NCI-H82 treated with DMSO at 0.1 percent for 48 hours (cell line): Measurements from ENCODE around the gene SCN3B.

Experiments used
- DNase-seq: peaks from one replicate; lab custom pipeline; 2025; ENCODE audit not compliant: unreplicated experiment; lab: John Stamatoyannopoulos, UW

SCN3B gene

GRCh38 chr11:123659311-123659710 lies 4.9 kb upstream of the SCN3B start:
- no peak for DNase-seq

GRCh38 chr11:123653827-123654565 lies 428 bp downstream of the SCN3B start:
- DNase-seq = no peak

- DNase-seq = no peak
Observed at GRCh38 chr11:123653483-123653826, 969 bp downstream of the SCN3B start.

GRCh38 chr11:123652599-123652998 lies 1.8 kb downstream of the SCN3B start:
- no peak for DNase-seq

- DNase-seq = no peak
Observed at GRCh38 chr11:123650901-123651300, 3.5 kb downstream of the SCN3B start.

GRCh38 chr11:123645286-123645975 lies 9.0 kb downstream of the SCN3B start:
- peak; percentile 25 for DNase-seq

GRCh38 chr11:123642435-123642834 lies 12.0 kb downstream of the SCN3B start:
- no peak for DNase-seq

- no peak for DNase-seq
Observed at GRCh38 chr11:123641495-123641840, 13.0 kb downstream of the SCN3B start.

GRCh38 chr11:123640677-123641494 lies 13.5 kb downstream of the SCN3B start:
- DNase-seq = peak; percentile 21

- DNase-seq = no peak
Observed at GRCh38 chr11:123640029-123640428, 14.4 kb downstream of the SCN3B start.

- DNase-seq = peak; percentile 82
Observed at GRCh38 chr11:123630126-123630608, 24.3 kb downstream of the SCN3B start.

- DNase-seq = no peak
Observed at GRCh38 chr11:123628936-123629683, 25.3 kb downstream of the SCN3B start.

GRCh38 chr11:123624974-123625373 lies 29.4 kb downstream of the SCN3B start:
- no peak for DNase-seq

GRCh38 chr11:123622576-123622975 lies 31.8 kb downstream of the SCN3B start:
- DNase-seq = no peak

- no peak for DNase-seq
Observed at GRCh38 chr11:123616505-123617198, 37.8 kb downstream of the SCN3B start.

GRCh38 chr11:123611698-123612097 lies 42.7 kb downstream of the SCN3B start:
- no peak for DNase-seq

- no peak for DNase-seq
Observed at GRCh38 chr11:123608945-123609344, 45.5 kb downstream of the SCN3B start.

GRCh38 chr11:123608371-123608770 lies 46.1 kb downstream of the SCN3B start:
- DNase-seq = no peak

- DNase-seq = no peak
Observed at GRCh38 chr11:123607781-123608180, 46.6 kb downstream of the SCN3B start.

- no peak for DNase-seq
Observed at GRCh38 chr11:123603666-123604065, 50.8 kb downstream of the SCN3B start.
